NCI-H1417 (cell line): ENCODE results near the gene DYSF.

Experiments used
- DNase-seq, 3 experiments: peaks; one replicate each; lab custom pipeline; 2025; lab: John Stamatoyannopoulos, UW

Gene DYSF

DNA sequence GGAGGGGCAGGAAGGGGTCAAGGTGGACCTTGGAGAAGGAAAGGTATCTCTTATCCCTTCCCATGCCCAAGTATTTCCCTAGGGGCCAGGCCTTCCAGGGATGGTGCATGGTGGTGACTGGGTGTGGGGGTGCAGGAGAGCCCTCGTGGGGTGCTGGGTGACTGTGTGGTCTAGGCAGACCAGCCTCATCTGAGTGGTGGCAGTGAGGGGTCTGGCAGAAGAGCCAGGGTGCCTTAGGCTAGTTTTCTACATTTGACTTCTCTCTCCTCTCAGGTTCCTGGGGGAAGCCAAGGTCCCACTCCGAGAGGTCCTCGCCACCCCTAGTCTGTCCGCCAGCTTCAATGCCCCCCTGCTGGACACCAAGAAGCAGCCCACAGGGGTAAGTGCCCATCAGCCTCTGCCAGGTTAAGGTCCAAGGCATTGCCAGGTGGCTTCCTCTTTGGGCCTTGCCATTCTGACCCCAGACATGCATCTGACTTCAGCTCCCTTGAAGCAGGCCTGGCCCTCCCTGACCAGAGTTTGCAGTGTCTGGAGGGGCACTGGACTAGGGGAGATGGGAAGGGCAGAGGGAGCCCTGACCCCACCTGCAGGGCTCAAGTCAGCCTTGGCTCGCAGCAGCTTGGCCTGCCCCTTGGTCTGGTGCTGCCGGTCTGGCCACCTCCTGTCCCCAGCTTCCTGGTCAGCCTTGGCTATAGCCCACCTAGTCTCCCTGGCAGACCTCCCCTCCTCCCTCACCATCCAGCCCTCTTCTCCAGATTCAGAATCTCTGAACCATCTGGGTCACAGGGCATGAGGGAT lies 49.8 kb downstream of the DYSF start:
- DNase-seq, result no peak

DNA sequence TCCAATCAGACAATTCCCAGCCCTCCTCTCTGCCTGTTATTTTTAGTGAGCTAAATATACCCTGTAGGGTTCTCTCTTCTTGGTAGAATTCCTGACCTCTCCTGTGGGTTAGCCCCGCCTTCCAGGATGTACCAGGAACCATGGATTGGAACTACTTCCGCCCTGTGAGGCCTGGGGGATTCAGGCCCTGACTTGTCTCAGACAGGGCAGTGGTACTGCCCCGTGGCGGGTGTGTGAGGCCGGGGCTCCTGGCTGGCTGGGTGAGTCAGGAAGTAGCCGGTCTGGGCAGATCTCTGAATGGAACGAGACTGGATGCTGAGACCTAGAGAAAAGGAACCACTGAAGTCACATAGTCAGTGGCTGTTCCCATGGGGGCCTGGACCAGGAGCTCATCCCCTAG lies 50.5 kb downstream of the DYSF start:
- DNase-seq, result no peak

DNA sequence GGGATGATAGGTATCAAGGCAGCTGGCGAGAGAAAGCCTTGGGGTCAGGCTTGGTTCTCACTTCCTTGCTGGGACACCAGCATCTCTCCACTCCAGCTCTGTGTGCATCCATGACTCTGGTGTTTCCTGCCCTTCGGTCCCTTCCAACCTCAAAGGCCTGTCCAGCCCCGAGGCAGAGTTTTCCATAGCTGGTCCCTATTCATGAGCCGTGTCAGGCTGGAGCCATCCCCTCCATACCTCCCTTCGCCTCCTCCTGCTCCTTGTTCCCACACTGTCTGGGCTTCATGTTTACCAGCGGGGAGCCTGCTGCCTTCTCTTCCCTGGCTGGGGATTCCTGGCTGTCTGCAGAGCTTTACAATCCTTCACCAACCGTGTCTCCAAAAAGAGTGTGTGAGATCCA lies 51.2 kb downstream of the DYSF start:
- DNase-seq, result no peak

DNA sequence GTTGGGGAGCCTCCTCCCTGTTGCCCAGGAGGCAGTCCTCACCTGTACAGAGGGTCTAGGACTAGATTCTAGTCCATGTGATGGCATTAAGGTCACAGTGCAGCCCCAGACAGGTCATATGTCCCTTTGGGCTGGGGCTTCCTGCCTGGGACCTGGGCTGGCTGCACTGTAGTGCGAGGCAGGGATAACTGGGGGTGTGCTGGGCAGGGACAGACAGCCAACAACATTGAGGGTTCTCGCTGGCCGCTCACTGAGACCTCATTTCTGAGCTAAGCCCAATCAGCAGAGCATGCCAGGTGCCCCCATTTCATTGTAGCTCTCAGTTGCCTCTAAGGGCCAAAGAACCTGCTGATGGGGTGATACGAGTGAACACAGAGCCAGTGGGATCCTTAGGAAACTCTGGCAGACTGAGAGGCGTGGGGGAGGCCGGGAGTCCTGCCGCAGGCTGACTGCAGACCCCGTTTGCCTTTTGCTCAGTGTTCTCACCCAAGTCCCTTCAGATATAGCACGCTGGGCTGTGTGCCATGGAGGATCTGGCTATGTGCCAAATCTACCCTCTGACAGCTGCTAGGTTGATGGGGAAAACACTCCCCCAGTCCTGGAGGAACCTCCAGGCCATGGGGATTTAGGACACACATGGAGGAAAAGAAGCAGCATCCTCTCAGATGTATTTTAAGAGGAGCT lies 51.9 kb downstream of the DYSF start:
- peak; percentile 2 to 75 (median 23) for DNase-seq

DNA sequence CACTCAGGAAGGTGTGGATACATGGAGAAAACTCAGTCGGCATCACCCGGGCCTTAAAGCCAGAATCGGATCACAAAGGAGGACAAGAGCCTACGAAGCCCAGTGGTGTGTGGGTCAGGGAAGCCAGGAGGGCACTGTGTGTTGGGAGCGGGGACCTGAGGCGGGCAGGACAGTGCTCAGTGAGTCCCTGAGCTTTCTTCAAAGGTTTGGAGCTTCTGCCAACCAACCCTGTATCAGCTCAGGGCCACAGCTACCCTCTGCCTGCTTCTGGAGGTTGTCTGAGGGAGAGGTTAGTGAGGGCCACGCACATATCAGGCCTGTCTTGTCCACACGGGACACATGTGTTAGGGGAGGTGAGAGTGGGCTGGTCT lies 52.4 kb downstream of the DYSF start:
- DNase-seq, result no peak

DNA sequence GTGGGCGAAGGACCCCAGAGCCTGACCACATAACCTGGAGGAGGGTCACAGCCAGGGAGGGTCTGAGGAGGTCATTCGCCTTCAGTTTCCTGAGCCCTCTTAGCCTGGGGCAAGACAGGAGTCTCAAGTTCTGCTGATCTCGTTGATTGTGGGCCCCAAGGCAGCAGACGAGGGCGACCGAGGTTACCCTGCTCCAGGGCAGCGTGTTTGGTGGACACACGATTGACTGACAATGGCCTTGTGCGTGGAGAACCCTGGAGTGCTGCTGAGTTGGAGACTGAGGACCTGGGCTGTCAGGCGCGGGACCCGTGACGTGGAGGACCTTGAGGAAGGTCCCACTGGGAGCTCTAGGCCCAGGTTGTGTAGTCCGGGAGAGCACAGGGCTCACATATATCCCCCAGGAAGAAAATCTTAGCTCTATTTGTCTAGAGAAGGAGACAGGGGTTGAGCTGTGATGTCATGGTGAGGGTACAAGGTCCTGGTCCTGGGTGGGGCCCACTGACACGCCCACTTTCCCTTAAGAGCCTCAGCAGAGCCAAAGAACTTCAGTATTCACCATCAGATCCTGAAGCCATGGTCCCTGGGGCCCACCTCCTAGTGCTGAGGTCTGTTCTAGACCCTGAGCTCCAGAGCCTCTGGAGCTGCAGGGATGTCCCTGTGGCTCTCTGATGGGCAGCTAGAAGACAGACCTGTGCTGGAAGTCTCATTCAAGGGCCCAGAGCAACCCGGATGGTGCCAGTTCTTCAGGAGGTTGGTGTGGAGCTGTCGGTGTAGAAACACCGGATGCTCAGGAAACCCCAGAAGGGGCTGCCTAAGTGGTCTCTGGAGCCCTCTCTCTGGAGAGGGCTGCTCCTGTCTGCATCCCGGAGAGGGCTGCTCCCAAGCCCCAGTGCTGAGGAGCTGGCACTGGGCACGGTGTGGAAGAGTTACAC lies 53.1 kb downstream of the DYSF start:
- no peak for DNase-seq

DNA sequence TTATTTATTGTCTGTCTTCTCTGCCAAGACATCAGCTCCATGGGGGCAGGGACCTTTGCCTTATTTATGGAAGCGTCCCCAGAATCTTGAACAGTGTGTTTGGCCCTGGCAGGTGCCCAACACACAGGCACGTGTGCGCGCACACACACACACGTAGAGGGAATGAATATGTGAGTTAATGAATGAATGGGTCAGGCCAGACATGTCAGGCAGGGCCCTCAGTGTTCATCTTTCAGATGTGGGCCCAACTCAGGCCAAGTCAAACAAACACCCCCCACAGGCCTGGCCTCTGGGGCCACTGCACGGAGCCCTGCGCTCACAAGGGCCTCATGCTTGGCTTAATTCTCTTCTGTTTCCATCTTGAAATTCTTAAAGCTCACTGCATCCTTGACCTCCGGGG lies 54.1 kb downstream of the DYSF start:
- DNase-seq, result no peak

DNA sequence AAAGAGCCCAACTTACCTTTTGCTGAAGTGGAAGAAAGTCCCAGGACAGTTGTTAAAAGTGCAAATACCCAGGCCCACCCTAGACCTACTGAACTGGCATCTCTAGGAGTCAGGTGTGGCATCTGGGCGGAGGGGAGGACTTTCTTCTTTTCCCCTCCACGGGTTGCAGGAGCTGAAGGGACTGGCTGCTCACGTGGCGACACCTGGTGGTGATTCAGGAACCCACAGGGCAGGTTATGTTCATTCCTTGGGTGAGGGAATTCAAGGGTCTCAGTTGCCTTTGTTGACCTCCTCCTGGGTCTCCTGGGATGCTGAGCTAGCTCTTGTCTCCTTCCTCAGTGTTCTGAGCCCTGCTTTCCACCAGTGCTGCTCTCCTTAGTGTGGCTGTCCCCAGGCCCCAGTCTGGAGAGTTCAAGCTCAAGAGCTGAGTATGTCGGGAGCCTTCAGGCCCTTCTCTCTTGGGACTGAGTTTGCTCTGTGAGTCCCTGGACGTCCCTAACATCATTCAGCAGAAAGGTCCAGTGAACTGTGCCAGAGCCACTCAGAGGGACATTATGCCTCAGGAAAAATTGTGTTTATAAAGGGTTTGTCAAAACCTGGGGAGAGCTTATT lies 56.9 kb downstream of the DYSF start:
- DNase-seq, result peak; percentile 33 to 84 (median 59)

DNA sequence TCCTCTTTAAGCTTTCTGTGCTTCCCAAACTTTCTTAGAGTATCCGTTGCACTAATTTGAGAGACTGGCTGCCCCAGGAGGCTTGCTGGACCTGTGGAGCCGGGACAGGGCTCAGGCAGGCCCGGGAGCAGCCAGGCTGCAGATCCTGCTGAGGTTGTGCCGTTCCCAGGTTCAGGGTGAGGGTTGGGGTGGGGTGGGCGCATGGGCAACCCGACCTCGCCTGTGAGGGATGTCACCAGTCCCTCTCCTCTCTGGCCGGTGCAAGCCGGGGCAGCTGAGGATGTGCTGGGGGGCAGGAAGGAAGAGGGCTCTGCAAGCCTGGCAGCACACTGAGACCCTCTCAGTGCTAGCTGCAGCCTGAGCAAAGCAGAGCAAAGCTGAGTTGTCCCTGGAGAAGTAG lies 57.6 kb downstream of the DYSF start:
- no peak for DNase-seq

DNA sequence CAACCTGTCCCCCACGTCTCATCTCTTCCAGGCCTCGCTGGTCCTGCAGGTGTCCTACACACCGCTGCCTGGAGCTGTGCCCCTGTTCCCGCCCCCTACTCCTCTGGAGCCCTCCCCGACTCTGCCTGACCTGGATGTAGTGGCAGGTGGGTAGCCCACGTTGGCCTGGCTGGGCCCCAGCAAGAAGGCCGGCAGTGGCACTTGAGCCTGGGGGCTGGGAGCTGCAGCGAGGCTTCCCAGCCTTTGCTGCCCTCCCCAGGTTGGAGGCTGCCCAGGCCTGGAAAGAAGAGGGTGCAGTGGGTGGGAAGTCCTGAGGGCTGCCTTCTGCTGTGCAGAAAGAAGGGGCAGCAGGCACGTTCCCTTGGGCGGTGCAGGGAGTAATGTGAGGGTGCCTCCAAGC lies 58.4 kb downstream of the DYSF start:
- no peak for DNase-seq

DNA sequence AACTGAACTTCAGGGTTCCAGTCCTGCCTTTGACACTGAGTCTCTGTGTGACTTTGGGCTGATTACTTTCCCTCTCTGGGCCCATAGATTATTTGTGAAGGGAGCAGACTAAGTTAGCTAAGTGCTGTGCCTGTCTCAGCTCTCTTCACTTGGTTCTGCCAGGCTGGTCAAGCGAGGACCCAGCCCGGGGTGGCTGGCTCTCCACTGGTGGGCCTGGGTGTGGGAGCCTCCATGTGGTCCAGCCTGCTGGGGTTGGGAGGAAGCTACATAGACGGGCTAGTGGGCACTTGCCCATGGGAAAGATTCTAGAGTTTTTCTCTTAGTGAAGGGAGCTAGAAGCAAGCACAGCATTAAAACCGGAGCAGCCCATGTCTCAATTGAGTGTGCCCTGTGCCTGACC lies 59.0 kb downstream of the DYSF start:
- no peak for DNase-seq

DNA sequence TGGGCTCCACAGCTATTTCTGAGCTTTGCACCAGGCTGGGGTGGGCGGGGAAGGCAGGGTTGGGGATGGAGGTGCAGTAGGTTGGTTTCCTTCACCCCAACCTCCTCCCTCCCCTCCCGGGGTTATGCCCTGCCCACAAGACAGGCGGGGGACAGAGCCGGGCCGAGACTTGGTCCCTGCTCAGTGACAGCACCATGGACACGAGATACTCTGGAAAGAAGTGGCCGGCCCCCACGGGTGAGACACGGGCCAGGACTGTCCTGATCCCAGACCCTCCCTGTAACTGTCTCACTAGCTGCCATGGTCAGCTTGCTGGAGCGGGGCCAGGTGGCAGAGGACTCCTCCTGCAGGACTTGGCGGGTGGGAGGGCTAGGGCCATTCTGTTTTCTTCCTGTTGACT lies 59.7 kb downstream of the DYSF start:
- DNase-seq, result no peak

DNA sequence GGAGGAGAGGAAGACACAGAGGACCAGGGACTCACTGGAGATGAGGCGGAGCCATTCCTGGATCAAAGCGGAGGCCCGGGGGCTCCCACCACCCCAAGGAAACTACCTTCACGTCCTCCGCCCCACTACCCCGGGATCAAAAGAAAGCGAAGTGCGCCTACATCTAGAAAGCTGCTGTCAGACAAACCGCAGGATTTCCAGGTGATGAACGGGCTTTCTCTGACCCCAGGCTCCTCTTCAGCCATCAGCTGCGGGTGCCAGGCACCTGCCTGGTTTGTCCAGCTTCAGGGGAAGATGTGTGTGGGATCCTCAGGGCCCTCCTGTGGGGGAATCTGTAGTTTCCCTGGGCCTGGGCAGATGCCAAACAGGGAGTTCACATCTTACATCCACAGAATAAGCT lies 60.4 kb downstream of the DYSF start:
- no peak for DNase-seq

DNA sequence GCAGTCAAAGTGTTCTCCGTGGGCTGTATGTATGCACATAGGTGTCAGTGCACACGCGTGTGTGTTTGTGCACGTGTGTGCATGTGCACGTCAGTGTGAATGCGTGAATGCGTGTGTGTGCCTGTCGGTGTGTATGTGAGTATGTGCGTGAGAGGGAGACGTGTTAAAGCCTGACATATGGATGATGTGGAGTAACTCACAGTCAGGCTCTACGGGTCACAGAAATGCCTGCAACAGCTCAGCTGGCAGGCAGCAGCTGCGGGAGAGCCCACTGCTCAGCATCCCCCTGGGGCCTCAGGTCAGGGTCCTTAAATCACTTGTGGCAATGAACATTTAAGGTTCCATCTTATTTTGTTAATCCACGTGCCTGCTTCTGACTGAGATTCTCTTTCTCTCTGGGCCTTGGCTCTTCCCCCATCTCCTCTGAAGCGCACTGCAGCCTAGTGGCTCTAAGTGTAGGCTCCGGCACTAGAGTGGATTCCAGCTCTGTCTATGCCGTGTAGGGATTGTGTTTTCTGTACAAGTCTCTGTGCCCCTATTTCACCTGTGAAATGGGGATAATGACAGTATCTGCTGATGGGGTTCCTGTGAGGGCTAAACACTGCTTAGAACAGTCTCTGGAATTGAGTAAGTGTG lies 63.0 kb downstream of the DYSF start:
- peak in 1 of 3 experiments; percentile 11 for DNase-seq

DNA sequence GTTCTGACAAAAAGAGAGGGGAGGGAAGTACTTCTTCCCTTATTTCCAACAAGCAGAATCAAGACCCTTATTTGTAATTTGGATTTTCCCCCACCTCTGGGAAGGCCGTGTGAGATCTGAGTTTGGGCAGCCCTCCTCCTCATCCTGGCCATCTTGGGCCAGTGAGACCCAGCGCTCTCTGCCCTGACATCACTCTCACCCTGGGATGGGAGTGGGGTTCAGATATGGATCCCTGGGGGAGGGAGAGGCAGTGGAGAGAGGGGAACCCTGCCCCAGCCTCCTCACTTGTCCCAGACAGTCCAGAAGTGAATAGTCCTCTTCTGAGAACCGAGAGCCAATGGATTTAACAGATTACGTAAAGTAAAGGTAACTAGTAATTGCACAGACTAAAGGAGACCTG lies 64.5 kb downstream of the DYSF start:
- no peak for DNase-seq

DNA sequence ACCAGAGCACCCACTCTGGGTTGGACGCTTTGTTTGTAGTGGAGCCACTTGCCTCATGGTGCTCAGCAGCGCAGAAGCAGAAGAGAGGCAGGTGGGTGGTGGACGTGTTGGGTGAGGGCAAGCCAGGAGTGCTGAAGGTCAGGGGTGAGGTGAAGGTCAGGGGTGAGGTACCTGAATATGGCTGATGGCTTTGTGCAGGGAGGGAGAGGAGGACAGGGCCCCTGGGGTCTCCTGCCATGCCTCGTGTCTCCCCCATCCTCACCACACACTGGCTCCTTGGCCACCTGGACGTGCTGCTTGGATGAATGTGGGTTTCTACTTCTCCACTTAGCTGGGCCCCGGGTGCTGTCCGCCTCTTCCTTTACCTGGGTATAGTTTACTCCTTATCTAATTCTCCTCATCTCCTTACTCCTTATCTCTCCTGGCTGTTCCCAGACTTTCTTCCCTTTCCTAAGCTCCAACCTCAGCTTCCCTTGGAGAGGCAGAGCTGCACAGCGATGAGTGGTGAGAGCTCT lies 68.1 kb downstream of the DYSF start:
- DNase-seq, result no peak

DNA sequence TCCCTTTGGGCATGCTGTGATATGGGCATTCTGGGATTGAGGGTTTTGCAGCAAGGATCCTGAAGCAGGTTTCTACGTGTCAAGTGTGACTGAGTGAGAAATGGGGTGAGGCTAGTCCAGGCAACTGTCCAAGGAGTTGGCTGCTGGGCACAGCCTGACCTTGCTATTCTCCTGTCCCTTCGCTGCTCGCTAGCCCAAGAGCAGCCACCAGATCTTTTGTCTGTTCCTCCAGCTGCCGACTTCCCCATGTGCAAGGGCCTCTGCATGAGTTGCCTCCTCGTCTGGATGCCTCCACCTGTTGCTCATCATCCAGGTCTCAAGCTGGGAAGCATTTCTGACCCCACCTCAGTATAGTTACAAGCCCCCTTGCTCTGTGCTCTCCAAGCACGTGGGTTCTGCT lies 71.1 kb downstream of the DYSF start:
- DNase-seq, result no peak

DNA sequence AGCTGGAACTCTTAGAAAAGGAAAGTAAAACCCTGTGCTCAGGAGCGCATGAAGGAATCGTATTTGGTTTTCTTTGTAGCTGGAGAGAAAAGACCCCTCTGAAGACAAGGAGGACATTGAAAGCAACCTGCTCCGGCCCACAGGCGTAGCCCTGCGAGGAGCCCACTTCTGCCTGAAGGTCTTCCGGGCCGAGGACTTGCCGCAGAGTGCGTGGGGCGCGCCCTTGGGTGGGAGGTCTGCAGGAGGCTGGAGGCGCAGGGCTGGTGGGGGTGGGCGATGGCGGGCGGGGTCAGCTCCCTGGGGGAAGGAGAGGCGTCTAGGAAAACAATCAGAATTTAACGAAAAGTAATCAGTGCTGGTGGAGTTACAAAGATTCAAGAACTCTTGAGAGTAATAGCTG lies 72.8 kb downstream of the DYSF start:
- no peak for DNase-seq

DNA sequence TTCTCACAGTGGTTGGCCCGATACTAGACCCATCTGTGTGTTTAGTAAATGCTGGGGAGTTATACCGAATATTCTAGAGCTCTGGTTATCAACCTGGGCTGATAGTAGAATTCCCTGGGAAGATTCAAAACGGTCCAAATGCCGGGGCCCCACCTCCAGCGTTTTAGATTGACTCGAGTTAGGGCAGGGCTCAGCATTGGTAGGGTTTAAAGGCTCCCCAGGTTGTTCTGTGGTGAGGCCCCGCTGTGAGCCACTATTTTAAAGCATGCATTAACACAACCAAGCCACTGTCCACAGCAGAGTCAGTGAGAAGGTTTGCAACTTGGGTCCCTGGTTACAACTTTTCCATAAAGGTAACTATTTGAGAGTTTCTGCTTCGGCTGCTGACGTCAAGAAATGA lies 73.6 kb downstream of the DYSF start:
- peak in 1 of 3 experiments; percentile 42 for DNase-seq

DNA sequence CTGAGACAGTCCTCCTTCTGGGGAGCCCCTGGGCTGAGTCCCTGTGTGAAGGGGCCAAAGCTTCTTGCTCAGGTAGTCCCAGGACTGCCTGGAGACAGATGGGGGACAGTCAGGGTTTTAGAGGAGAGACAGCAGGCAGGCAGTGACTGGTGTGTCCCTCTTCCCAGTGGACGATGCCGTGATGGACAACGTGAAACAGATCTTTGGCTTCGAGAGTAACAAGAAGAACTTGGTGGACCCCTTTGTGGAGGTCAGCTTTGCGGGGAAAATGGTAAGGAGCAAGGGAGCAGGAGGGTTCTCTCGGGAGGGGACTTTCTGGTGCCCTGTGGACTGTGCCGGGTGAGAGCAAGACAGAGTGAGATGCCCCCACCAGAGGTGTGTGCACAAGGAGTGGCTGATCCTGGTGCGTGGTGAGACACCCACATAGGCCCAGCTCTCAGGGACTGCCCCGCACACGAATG lies 74.8 kb downstream of the DYSF start:
- no peak for DNase-seq

DNA sequence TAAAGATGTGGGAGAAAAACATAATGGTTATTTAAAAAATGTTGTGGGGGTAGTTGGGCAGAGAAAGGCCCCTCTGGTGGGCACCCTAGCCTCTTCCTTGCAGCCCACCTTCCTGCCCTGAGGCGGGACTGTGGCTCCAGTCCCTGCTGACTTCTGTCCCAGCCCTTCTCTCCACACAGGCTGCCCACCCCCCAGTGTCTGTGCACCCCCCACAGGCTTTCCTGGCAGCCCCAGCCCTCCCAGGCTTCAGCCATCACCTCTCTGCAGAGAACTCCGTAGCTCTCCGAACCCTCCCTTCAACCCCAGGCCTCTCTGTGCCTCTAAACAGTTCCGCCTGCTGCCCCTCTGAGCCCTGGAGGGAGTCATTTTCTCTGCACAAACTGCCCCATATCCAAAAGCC lies 75.4 kb downstream of the DYSF start:
- DNase-seq, result no peak
